Measurements from ENCODE around the gene PPM1H.

DNA sequence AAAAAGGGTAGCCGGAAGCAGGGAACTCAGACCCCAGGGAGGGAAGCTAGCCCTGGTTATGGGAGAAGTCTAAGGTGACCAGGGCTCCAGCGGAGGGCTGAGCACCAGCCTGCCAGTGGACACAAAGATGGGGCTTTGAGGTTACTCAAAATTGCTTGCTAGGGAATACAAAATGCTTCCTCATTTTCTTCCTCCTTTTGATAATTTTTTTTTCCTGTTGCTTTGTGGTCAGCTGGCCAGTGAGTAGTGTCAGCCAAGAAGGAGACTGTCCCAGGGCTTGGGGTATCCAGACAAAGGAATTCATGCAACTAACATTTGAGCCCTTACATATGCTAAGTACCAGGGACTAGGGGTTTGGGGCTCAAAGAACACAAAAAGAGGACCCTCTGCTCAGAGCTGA, 206.2 kb downstream of the PPM1H start:
- TF ChIP-seq CTCF (IDR thresholded peaks at IDR 0.05) (no peak), EZH2 (IDR thresholded peaks at IDR 0.05; ENCODE audit: borderline replicate concordance, insufficient read depth, low read depth, low read length, poor library complexity, severe bottlenecking) (no peak)

Measured in B cell (primary cell).